Mesothelial cell of epicardium (in vitro differentiated cells): Measurements from ENCODE around the gene SLC22A13. TPM values are rescaled to one million over a fixed set of nuclear protein-coding genes. Genes with fewer than 3 reads are reported as not detected.

Source experiments
- DNase-seq, 2 experiments: peaks; one replicate each; pipeline ENCODE4 v3.0.0; 2021; ENCODE audit warnings: low spot score in 2 of 2; ENCODE audit not compliant: unreplicated experiment in 2 of 2
- H3K27ac Mint-ChIP-seq: 2 replicates; pipeline ENCODE4 v1.8.0; 2021; ENCODE audit warnings: mixed read lengths
- H3K27me3 Mint-ChIP-seq: 2 replicates; pipeline ENCODE4 v1.8.0; 2021; ENCODE audit warnings: low read depth, mixed read lengths
- H3K36me3 Mint-ChIP-seq: 2 replicates; pipeline ENCODE4 v1.8.0; 2021; ENCODE audit warnings: mixed read lengths
- H3K4me1 Mint-ChIP-seq: 2 replicates; pipeline ENCODE4 v1.8.0; 2021; ENCODE audit warnings: mixed read lengths
- H3K4me3 Mint-ChIP-seq: 2 replicates; pipeline ENCODE4 v1.8.0; 2021; ENCODE audit warnings: mild to moderate bottlenecking, moderate library complexity, mixed read lengths
- H3K9me3 Mint-ChIP-seq: 2 replicates; pipeline ENCODE4 v1.8.0; 2021; ENCODE audit warnings: mixed read lengths
- CTCF ChIP-seq: fragments of 200-600 bp; sonication (generic); IDR thresholded peaks from one replicate; pipeline ENCODE4 v1.5.0; 2021; ENCODE audit warnings: antibody characterized with exemption; ENCODE audit not compliant: unreplicated experiment
- total RNA-seq: library from RNA; stranded (reverse); gene quantifications from 3 replicates; pipeline ENCODE4 v1.2.1, GENCODE V29; 2021

Gene SLC22A13
- total RNA-seq, 1 donor from 2014 or later, result 0.85 TPM

GRCh38 chr3:38254872-38255271 lies 10.7 kb upstream of the SLC22A13 start:
- TF ChIP-seq CTCF, result no peak
- Mint-ChIP-seq H3K36me3 (peaks cover 51% of the 10 kb centered on the region), H3K4me3 (no peak overlapping the region), H3K27ac (no peak overlapping the region), H3K27me3 (no peaks in the 10 kb centered on the region), H3K9me3 (no peaks in the 10 kb centered on the region), H3K4me1 (peaks cover 6% of the 10 kb centered on the region)
- DNase-seq, result no peak

GRCh38 chr3:38255627-38256026 lies 10.0 kb upstream of the SLC22A13 start:
- H3K4me1 Mint-ChIP-seq, result peaks cover 6% of the 10 kb centered on the region
- peaks cover 52% of the 10 kb centered on the region for H3K36me3 Mint-ChIP-seq
- no peaks in the 10 kb centered on the region for H3K27me3 Mint-ChIP-seq
- no peak for TF ChIP-seq CTCF
- DNase-seq, result no peak
- no peak overlapping the region for H3K27ac Mint-ChIP-seq
- H3K4me3 Mint-ChIP-seq, result no peak overlapping the region
- H3K9me3 Mint-ChIP-seq, result no peaks in the 10 kb centered on the region

GRCh38 chr3:38257583-38257982 lies 8.0 kb upstream of the SLC22A13 start:
- no peak for TF ChIP-seq CTCF
- Mint-ChIP-seq H3K27me3 (no peaks in the 10 kb centered on the region), H3K4me3 (no peak overlapping the region), H3K27ac (no peak overlapping the region), H3K36me3 (peaks cover 47% of the 10 kb centered on the region), H3K4me1 (peaks cover 6% of the 10 kb centered on the region), H3K9me3 (peaks cover 7% of the 10 kb centered on the region)
- no peak for DNase-seq

GRCh38 chr3:38260474-38260873 lies 5.1 kb upstream of the SLC22A13 start:
- H3K4me3 Mint-ChIP-seq, result no peak overlapping the region
- DNase-seq, result no peak
- H3K27me3 Mint-ChIP-seq, result no peaks in the 10 kb centered on the region
- H3K27ac Mint-ChIP-seq, result no peak overlapping the region
- peaks cover 7% of the 10 kb centered on the region for H3K9me3 Mint-ChIP-seq
- peaks cover 22% of the 10 kb centered on the region for H3K36me3 Mint-ChIP-seq
- peaks cover 6% of the 10 kb centered on the region for H3K4me1 Mint-ChIP-seq
- TF ChIP-seq CTCF, result no peak

- peaks cover 7% of the 10 kb centered on the region for H3K9me3 Mint-ChIP-seq
- H3K36me3 Mint-ChIP-seq, result peaks cover 11% of the 10 kb centered on the region
- H3K4me3 Mint-ChIP-seq, result no peak overlapping the region
- DNase-seq, result no peak
- no peak for TF ChIP-seq CTCF
- H3K27ac Mint-ChIP-seq, result no peak overlapping the region
- no peaks in the 10 kb centered on the region for H3K4me1 Mint-ChIP-seq
- no peaks in the 10 kb centered on the region for H3K27me3 Mint-ChIP-seq
These were observed 1.2 kb upstream of the SLC22A13 start for GRCh38 chr3:38264353-38264771.

GRCh38 chr3:38264779-38265178 lies 833 bp upstream of the SLC22A13 start:
- no peaks in the 10 kb centered on the region for H3K27me3 Mint-ChIP-seq
- no peak for DNase-seq
- no peak overlapping the region for H3K4me3 Mint-ChIP-seq
- H3K27ac Mint-ChIP-seq, result no peak overlapping the region
- peaks cover 11% of the 10 kb centered on the region for H3K36me3 Mint-ChIP-seq
- H3K4me1 Mint-ChIP-seq, result no peaks in the 10 kb centered on the region
- no peak for TF ChIP-seq CTCF
- H3K9me3 Mint-ChIP-seq, result peaks cover 7% of the 10 kb centered on the region
